ENCODE measurements around the gene MUC5AC. TPM values are rescaled to one million over a fixed set of nuclear protein-coding genes. Genes with fewer than 3 reads are reported as not detected.
"Not testable (repeated sequence)": the region's sequence is repeated elsewhere in the genome, so short reads cannot be mapped to it uniquely, and the experiment has no call there.

The MUC5AC gene
- total and polyA plus RNA-seq, 4 donors = 0.02 TPM; not detected in 3

DNA sequence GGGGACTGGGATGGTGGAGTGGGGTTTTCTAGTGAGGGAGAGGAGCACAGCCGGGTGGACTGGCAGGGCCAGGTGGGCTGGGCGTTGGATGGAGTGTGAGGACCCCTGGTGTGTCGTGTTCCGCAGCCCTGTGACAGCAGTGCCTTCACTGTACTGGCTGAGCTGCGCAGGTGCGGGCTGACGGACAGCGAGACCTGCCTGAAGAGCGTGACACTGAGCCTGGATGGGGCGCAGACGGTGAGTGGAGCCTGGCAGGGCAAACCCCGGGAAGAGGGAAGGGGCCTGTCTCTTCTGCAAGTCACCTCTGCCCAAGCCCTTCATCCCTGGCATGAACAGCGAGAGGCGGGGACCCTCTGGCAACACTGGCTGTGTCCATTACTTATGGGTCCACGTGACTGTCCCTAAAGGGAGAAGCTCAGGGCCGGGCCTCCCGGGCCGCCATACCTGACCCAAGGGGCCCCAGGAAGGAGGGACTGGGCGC lies 10.0 kb downstream of the MUC5AC start:
- WGBS (ENCODE audit: insufficient coverage) = 88% methylated on average over 19 of the region's 19 CpGs
- DNase-seq (ENCODE audit: low read depth in 4 of 6, low spot score in 6 of 6) = no peak
- no peaks in the 10 kb centered on the region for H3K9me3 ChIP-seq (ENCODE audit: control insufficient read depth, insufficient read depth, low read length)
- no peak overlapping the region for H3K27ac ChIP-seq (ENCODE audit: low read depth, low read length)
- no peaks in the 10 kb centered on the region for H3K27me3 ChIP-seq (ENCODE audit: control insufficient read depth, insufficient read depth, low read length)
- no peaks in the 10 kb centered on the region for H3K4me1 ChIP-seq (ENCODE audit: control insufficient read depth, insufficient read depth, low read length)
- H3K36me3 ChIP-seq (ENCODE audit: control insufficient read depth, insufficient read depth, low read length) = no peaks in the 10 kb centered on the region
- no peak overlapping the region for H3K4me3 ChIP-seq (ENCODE audit: low read depth, low read length)

DNA sequence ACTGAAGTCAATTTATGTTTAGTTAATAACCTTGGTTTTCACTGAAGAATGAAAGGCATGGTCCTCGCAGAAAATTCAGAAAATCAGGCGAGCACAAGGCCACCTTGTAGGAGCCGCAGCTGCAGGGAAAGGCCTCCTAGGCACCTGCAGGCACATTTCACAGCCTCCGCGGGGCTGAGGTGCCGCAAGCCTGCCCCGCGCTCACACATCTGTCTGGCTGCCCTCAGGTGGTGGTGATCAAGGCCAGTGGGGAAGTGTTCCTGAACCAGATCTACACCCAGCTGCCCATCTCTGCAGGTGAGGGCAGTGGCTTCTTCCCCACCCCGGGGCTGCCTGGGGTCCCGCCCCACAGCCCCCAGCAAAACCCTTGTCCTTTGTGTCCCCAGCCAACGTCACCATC lies 10.5 kb downstream of the MUC5AC start:
- Histone ChIP-seq H3K4me1 (ENCODE audit: control insufficient read depth, insufficient read depth, low read length) (no peaks in the 10 kb centered on the region), H3K9me3 (ENCODE audit: control insufficient read depth, insufficient read depth, low read length) (no peaks in the 10 kb centered on the region), H3K4me3 (ENCODE audit: low read depth, low read length) (no peak overlapping the region), H3K27ac (ENCODE audit: low read depth, low read length) (no peak overlapping the region), H3K36me3 (ENCODE audit: control insufficient read depth, insufficient read depth, low read length) (no peaks in the 10 kb centered on the region), H3K27me3 (ENCODE audit: control insufficient read depth, insufficient read depth, low read length) (no peaks in the 10 kb centered on the region)
- no peak for DNase-seq (ENCODE audit: low read depth in 4 of 6, low spot score in 6 of 6)
- 94% methylated on average over 11 of the region's 11 CpGs for WGBS (ENCODE audit: insufficient coverage)

DNA sequence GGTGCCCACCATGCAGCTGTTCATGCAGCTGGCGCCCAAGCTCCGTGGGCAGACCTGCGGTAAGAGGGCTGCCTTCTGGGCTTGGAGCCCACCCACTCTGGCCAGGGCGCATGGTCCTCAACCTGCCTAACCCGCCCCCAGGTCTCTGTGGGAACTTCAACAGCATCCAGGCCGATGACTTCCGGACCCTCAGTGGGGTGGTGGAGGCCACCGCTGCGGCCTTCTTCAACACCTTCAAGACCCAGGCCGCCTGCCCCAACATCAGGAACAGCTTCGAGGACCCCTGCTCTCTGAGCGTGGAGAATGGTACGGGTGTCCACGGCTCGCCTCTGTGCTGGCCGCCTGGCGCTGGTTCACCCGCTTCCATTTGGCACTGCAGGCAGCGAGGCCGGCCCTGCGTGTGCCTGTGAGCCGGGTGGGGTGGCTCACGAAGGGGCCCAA lies 11.0 kb downstream of the MUC5AC start:
- Histone ChIP-seq H3K4me3 (ENCODE audit: low read depth, low read length) (no peak overlapping the region), H3K27me3 (ENCODE audit: control insufficient read depth, insufficient read depth, low read length) (no peaks in the 10 kb centered on the region), H3K36me3 (ENCODE audit: control insufficient read depth, insufficient read depth, low read length) (no peaks in the 10 kb centered on the region), H3K27ac (ENCODE audit: low read depth, low read length) (no peak overlapping the region), H3K4me1 (ENCODE audit: control insufficient read depth, insufficient read depth, low read length) (no peaks in the 10 kb centered on the region), H3K9me3 (ENCODE audit: control insufficient read depth, insufficient read depth, low read length) (no peaks in the 10 kb centered on the region)
- no peak for DNase-seq (ENCODE audit: low read depth in 4 of 6, low spot score in 6 of 6)
- WGBS (ENCODE audit: insufficient coverage) = 95% methylated on average over 23 of the region's 23 CpGs

DNA sequence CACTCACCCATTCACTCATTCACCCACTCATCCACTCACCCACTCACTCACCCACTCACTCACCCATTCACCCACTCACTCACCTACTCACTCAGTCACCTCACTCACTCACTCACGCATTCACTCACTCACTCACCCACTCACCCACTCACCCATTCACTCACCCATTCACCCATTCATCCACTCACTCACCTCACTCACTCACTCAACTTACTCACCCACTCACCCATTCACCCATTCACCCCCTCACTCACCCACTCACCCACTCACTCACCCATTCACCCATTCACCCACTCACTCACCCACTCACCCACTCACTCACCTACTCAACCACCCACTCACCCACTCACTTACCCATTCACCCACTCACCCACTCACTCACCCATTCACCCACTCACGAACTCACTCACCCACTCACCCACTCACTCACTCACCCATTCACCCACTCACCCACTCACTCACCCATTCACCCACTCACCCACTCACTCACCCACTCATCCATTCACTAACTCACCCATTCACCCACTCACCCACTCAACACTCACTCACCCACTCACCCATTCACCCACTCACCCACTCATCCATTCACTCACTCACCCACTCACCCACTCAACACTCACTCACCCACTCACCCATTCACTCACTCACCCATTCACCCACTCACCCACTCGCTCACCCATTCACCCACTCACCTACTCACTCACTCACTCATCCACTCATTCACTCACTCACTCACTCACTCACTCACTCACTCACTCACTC lies 13.7 kb downstream of the MUC5AC start:
- no peak overlapping the region for H3K27ac ChIP-seq (ENCODE audit: low read depth, low read length)
- no peaks in the 10 kb centered on the region for H3K9me3 ChIP-seq (ENCODE audit: control insufficient read depth, insufficient read depth, low read length)
- H3K27me3 ChIP-seq (ENCODE audit: control insufficient read depth, insufficient read depth, low read length) = no peaks in the 10 kb centered on the region
- no peak overlapping the region for H3K4me3 ChIP-seq (ENCODE audit: low read depth, low read length)
- 86% methylated on average over 2 of the region's 3 CpGs for WGBS (ENCODE audit: insufficient coverage)
- peaks cover 2% of the 10 kb centered on the region for H3K36me3 ChIP-seq (ENCODE audit: control insufficient read depth, insufficient read depth, low read length)
- DNase-seq (ENCODE audit: low read depth in 4 of 6, low spot score in 6 of 6) = no peak
- H3K4me1 ChIP-seq (ENCODE audit: control insufficient read depth, insufficient read depth, low read length) = no peaks in the 10 kb centered on the region

DNA sequence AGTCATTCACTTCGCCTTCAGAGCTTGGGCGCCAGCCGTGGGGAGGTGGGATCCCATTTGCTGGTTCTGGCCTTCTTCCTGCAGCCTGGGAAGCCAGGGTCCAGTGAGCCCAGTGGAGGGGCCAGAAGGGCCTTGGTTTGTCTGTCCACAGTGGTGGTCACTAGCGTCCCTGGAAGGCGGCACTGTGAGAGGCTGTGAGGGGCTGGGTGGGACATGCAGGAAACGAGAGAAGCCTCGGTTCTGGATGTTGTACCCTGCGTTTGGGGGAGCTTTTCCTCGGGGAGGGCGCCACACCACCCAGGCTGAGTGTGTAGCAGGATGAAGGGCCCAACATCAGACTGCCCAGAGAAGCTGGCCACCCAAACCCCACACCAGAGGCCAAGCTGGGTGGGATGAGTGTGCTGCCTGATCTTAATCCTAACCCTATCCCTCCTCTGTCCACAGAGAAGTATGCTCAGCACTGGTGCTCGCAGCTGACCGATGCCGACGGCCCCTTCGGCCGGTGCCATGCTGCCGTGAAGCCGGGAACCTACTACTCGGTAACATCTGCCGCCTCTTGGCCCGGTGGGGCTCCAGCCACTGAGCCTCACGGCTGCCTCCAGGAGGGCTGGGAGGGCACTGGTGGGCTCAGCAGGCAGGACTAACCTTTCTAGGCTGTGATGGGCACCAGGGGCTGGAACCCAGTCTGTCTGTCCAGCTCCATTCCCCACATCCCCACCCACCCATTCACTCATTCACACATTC lies 14.4 kb downstream of the MUC5AC start:
- no peaks in the 10 kb centered on the region for H3K4me1 ChIP-seq (ENCODE audit: control insufficient read depth, insufficient read depth, low read length)
- no peaks in the 10 kb centered on the region for H3K9me3 ChIP-seq (ENCODE audit: control insufficient read depth, insufficient read depth, low read length)
- no peak overlapping the region for H3K27ac ChIP-seq (ENCODE audit: low read depth, low read length)
- H3K27me3 ChIP-seq (ENCODE audit: control insufficient read depth, insufficient read depth, low read length) = no peaks in the 10 kb centered on the region
- peaks cover 2% of the 10 kb centered on the region for H3K36me3 ChIP-seq (ENCODE audit: control insufficient read depth, insufficient read depth, low read length)
- 88% methylated on average over 21 of the region's 22 CpGs for WGBS (ENCODE audit: insufficient coverage)
- no peak overlapping the region for H3K4me3 ChIP-seq (ENCODE audit: low read depth, low read length)
- DNase-seq (ENCODE audit: low read depth in 4 of 6, low spot score in 6 of 6) = no peak

DNA sequence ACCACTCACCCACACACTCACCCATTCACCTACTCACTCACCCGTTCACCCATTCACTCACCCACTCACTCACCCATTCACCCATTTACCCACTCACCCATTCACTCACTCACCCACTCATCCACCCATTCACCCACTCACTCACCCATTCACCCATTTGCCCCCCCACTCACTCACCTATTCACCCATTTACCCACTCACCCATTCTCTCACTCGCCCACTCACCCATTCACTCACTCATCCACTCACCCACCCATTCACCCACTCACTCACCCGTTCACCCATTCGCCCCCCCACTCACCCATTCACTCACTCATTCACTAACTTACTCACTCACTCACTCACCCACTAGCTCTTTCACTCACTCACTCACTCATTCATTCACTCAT lies 15.0 kb downstream of the MUC5AC start:
- Histone ChIP-seq H3K27me3 (ENCODE audit: control insufficient read depth, insufficient read depth, low read length) (no peaks in the 10 kb centered on the region), H3K9me3 (ENCODE audit: control insufficient read depth, insufficient read depth, low read length) (no peaks in the 10 kb centered on the region), H3K4me1 (ENCODE audit: control insufficient read depth, insufficient read depth, low read length) (no peaks in the 10 kb centered on the region), H3K4me3 (ENCODE audit: low read depth, low read length) (no peak overlapping the region), H3K36me3 (ENCODE audit: control insufficient read depth, insufficient read depth, low read length) (peaks cover 2% of the 10 kb centered on the region), H3K27ac (ENCODE audit: low read depth, low read length) (no peak overlapping the region)
- WGBS (ENCODE audit: insufficient coverage) = 91% methylated on average over 4 of the region's 4 CpGs
- DNase-seq (ENCODE audit: low read depth in 4 of 6, low spot score in 6 of 6) = no peak

DNA sequence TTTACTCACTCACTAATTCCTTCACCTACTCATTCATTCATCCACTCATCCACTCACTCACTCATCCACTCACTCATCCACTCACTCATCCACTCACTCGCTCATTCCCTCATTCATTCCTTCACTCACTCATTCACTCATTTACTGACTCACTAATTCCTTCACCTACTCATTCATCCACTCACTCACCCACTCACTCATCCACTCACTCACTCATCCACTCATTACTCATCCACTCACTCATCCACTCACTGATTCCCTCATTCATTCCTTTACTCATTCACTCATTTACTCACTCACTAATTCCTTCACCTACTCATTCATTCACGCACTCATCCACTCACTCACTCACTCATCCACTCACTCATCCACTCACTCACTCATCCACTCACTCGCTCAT lies 15.6 kb downstream of the MUC5AC start:
- DNase-seq (ENCODE audit: low read depth in 4 of 6, low spot score in 6 of 6); H3K36me3 ChIP-seq (ENCODE audit: control insufficient read depth, insufficient read depth, low read length); H3K9me3 ChIP-seq (ENCODE audit: control insufficient read depth, insufficient read depth, low read length); H3K4me1 ChIP-seq (ENCODE audit: control insufficient read depth, insufficient read depth, low read length); H3K27ac ChIP-seq (ENCODE audit: low read depth, low read length); H3K4me3 ChIP-seq (ENCODE audit: low read depth, low read length); H3K27me3 ChIP-seq (ENCODE audit: control insufficient read depth, insufficient read depth, low read length): not testable (repeated sequence)
- 90% methylated on average over 3 of the region's 3 CpGs for WGBS (ENCODE audit: insufficient coverage)

DNA sequence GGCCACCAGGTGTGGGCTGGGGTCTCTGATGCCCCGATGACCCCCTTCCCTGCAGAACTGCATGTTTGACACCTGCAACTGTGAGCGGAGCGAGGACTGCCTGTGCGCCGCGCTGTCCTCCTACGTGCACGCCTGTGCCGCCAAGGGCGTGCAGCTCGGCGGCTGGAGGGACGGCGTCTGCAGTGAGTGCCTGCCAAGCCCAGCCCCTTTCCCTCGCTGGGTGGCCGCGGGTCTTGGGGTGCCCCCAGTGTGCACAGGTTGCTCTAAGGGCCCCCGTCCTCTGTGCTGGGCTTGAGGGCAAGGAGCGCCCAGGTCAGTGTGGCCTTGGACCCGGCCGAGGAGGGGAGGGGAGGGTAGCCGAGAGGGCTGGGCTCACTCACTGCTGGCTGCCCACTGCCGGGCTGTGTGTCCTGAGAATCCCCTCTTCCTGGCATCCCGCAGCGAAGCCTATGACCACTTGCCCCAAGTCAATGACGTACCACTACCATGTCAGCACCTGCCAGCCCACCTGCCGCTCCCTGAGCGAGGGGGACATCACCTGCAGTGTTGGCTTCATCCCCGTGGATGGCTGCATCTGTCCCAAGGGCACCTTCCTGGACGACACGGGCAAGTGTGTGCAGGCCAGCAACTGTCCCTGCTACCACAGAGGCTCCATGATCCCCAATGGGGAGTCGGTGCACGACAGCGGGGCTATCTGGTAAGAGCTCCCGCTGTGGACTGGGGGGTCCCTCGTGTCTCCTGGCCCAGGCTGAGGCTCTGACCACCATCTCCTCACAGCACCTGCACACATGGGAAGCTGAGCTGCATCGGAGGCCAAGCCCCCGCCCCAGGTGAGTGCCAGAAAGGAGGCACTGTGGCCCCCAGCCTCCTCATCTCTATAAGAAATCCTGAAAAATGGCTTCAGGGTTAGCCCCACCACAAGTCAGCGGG lies 17.0 kb downstream of the MUC5AC start:
- Histone ChIP-seq H3K4me1 (ENCODE audit: control insufficient read depth, insufficient read depth, low read length) (no peaks in the 10 kb centered on the region), H3K36me3 (ENCODE audit: control insufficient read depth, insufficient read depth, low read length) (peaks cover 2% of the 10 kb centered on the region), H3K27me3 (ENCODE audit: control insufficient read depth, insufficient read depth, low read length) (no peaks in the 10 kb centered on the region), H3K27ac (ENCODE audit: low read depth, low read length) (no peak overlapping the region), H3K9me3 (ENCODE audit: control insufficient read depth, insufficient read depth, low read length) (no peaks in the 10 kb centered on the region), H3K4me3 (ENCODE audit: low read depth, low read length) (no peak overlapping the region)
- DNase-seq (ENCODE audit: low read depth in 4 of 6, low spot score in 6 of 6) = no peak
- 94% methylated on average over 37 of the region's 39 CpGs for WGBS (ENCODE audit: insufficient coverage)

DNA sequence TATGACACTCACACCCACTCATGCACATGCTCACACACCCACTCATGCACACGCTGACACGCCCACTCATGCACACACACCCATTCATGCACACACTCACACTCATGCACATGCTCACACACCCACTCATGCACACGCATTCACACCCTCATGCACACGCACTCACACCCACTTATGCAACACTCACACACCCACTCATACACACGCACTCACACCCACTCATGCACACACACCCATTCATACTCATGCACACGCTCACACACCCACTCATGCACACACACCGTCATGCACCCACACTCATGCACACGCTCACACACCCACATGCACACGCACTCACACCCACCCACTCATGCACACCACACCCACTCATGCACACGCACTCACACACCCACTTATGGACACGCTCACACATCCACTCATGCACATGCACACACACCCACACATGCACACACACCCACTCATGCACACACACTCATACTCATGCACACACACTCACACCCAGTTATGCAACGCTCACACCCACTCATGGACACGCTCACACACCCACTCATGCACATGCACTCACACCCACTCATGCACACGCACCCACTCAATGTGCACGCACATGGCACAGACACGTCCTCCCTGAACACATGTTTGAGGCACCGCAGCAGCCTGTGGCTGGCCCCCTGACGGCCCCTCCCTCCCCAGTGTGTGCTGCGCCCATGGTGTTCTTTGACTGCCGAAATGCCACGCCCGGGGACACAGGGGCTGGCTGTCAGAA lies 17.9 kb downstream of the MUC5AC start:
- no peak overlapping the region for H3K4me3 ChIP-seq (ENCODE audit: low read depth, low read length)
- WGBS (ENCODE audit: insufficient coverage) = 87% methylated on average over 22 of the region's 22 CpGs
- no peak for DNase-seq (ENCODE audit: low read depth in 4 of 6, low spot score in 6 of 6)
- H3K36me3 ChIP-seq (ENCODE audit: control insufficient read depth, insufficient read depth, low read length) = peaks cover 2% of the 10 kb centered on the region
- H3K27ac ChIP-seq (ENCODE audit: low read depth, low read length) = no peak overlapping the region
- no peaks in the 10 kb centered on the region for H3K9me3 ChIP-seq (ENCODE audit: control insufficient read depth, insufficient read depth, low read length)
- no peaks in the 10 kb centered on the region for H3K27me3 ChIP-seq (ENCODE audit: control insufficient read depth, insufficient read depth, low read length)
- no peaks in the 10 kb centered on the region for H3K4me1 ChIP-seq (ENCODE audit: control insufficient read depth, insufficient read depth, low read length)
